GM21367 (cell line): ENCODE measurements around the gene SOWAHD.
"Not testable (repeated sequence)": the region's sequence is repeated elsewhere in the genome, so short reads cannot be mapped to it uniquely, and the experiment has no call there.

Experiments
- ATAC-seq: cut with Tn5 transposase; IDR thresholded peaks from one replicate; pipeline ENCODE4 v1.9.1; 2021; ENCODE audit not compliant: unreplicated experiment

The SOWAHD gene, protein sequence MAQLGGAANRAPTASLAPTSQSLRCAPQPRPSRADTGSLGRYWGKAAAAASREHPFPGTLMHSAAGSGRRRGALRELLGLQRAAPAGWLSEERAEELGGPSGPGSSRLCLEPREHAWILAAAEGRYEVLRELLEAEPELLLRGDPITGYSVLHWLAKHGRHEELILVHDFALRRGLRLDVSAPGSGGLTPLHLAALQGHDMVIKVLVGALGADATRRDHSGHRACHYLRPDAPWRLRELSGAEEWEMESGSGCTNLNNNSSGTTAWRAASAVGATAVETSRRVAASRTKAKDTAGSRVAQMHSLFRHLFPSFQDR

DNA sequence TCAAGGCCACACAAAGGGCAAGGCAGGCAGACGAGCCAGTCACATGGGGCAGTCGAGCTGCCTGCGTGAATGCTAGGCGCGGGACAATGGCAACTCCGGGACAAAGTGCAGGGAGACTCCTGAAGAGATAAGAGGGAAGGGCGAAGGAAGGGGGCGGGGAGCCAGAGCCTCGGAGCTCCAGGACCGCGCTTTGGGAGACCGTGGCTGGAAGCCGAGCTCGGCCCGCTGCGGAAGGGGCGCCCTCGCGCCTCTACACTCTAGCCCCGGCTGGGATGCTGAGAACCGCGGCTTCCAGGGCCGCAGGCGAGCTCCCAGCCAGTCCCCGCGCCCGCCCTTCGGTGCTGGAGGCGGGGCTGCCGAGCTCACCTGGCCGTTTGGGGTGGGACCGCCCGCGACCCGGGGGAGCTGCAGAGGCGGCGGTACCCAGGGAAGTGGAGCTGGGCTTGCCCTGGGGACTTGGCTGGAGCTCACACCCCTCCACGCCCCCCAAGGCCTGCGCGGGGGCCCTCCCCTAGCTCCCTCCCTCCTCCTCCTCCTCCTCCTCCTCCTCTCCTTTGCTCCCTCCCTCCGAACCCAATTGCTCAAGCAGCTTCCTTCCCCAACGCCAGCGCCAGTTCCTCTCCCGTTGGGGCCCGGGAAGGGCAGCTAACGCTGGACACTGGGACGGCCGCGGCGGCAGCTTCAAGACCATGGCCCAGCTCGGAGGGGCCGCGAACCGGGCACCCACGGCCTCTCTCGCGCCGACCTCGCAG is at the start of gene SOWAHD:
Gene SOWAHD, plus strand, starts transcription at position 610 of the 752 bp plus-strand sequence. Its CDS starts 80 bp downstream, at position 690.
- no peak for ATAC-seq

DNA sequence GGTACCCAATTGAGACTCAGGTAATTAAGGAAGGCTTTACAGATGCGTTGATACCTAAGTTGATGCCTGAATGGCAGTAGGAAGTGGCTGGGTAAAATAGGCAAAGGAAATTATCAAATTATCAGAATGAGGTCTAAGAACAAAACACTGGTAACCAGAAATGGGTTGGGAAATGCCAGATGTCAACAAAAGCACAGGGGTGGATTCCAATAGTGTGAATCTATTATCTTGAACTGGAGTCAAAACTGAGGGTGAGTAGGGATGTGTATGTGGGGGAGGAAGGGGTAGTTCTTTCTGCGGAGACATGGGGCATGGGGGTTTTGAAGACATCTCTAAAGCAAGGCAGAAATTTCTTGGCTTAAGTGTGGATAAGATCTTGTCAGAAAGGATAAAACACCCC is 49.5 kb upstream of the SOWAHD start:
- no peak for ATAC-seq

DNA sequence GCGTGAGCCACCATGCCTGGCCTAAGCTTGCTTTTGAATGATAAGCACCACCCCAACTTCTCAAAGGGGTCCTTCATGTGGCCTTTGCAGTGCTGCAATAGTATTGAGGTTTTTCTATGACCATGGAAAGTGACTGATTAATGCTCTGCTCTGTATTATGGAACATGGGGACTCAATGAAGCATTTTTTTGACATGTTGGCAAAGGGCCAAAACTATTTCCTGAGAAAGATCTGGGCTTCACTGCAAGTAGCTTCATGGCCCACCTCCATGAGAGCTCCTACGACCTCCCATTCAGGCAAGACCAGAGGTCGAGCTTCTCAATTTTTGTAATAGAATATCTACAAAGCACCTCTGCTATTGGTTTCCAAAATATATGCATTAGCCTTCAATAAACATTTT is 48.8 kb upstream of the SOWAHD start:
- ATAC-seq = no peak

DNA sequence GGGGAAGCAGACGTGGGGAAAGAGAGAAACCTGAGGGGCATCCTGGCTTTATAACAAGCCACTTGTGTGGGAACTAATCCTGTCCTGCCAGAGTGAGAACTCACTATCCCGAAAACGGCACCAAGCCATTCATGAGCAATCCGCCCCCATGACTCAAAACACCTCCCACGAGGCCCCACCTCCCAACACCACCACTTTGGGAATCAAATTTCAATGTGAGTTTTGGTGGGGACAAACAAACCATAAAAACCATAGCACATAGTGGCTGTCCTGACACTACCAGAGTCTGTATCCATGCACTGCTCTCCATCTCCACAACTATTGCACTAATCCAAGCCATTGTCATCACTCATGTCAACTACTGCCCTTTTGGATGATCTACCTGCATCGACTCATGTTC is 36.9 kb upstream of the SOWAHD start:
- no peak for ATAC-seq

DNA sequence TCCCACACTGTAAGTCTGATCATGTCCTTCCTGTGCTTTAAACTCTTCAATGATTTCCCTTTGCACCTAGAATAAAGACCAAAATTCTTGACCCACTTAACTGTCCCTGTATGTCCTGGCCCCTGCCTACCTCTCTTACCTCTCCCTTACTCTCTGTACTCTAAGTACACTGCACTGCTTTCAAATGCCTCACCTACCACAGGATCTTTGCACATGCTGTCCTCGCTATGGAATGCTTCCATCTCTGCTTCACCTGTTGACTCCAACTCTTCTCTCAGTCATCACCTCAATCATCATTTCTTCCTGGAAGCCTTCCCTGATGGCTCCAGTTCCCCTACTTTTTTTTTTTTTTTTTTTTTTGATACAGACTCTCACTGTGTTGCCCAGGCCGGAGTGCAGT is 36.5 kb upstream of the SOWAHD start:
- no peak for ATAC-seq

DNA sequence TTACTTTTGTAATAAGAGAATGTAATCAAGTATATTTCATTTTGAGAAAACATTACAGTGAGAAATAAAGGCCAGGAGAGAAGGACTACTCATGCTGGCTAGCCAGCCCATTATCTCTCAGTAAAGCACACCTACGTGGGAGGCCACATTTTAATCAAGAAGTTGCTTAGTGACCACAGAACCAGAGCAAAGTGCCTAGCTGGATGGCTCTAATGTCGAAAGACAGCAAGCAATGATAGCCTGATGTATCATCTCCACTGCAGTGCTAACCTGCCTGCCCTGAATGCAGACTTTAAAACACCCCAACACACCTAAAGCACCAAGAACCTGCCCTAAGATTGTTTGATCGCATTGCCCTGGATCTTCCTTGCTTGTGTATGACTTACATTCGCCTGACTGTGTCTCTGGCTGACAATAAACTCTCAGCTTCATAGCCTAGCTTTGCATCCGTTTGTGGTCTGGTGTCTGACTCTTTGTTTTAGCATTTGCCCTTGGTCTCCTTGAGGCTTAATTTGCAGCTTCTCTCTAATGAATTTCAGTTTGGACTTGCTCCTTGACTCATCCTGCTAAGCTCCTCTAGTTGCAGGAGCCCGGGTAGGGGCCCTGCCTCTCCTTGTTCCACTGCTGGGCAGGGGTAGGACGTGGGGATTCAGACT is 31.4 kb upstream of the SOWAHD start:
- no peak for ATAC-seq

DNA sequence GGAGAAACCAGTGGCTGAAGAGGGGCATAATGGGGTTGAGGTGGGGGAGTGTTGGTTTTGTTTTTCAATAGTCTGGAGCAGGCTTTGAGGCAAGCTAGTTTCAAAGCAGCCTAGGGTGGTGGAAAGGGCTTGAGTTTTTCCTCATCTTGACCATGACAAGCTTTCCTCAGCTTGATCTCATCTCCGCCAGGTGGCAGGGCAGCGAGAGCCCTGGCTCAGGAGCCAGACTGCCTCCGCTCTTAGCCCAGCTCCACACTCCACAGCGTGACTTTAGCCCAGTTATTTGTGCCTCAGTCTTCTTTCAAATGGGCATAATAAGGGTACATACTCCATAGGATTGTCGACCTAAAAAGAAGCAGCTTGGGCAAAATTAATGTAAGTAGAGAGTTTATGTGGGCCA is 29.9 kb upstream of the SOWAHD start:
- no peak for ATAC-seq

DNA sequence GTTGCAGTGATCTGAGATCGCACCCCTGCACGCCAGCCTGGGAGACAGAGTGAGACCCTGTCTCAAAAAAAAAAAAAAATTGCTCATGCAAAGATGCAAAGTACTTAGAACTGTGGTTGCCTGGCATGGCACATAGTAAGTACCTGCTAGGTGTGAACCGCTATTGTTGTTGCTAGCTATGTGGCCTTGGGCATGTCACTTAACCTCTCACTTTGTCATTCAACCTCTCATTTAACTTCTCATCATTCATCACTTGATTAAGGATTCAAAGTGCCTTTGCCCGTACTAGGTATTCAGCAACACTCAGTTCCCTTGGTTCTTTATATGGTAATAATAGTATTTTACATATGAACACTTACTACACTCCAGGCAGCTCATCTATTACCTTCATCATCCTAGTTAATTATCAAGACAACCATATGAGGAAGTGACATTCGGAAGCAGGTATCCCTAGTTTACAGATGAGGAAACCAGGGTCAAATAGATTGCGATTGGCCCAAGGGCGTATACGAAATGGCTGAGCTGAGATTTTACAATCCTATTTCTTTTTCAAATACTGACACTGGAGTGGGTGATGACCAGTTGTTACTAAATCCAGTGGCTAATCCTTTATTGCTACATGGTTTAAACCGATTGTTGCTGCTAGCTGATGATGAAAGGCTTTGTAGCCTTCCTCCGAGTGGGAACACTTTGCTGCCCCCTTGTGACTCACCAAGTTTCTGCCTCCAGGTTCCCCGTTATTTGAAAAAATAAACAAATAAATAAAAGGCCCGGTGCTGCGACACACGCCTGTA is 28.8 kb upstream of the SOWAHD start:
- ATAC-seq = no peak

DNA sequence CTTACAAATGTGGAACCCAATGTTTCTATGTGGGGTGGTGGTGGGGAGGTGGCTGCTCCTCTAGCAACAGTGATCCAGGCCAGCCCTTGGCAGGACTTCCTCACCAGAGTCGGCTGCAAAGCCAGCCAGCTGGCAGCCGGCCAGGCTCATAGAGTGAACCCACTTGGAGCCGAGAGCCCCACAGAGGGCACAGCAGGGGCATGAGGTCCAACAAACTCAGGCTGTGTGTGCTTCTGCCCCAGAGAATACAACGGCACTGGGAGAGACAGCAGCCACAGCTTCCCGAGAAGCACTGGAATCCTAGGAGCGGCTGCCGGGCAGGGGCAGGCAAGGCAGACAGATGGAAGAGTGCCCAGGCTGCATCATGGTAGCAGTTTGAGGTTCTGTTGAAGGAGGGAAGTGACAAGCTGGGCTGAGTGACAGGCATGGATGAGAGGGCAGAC is 23.5 kb upstream of the SOWAHD start:
- no peak for ATAC-seq

DNA sequence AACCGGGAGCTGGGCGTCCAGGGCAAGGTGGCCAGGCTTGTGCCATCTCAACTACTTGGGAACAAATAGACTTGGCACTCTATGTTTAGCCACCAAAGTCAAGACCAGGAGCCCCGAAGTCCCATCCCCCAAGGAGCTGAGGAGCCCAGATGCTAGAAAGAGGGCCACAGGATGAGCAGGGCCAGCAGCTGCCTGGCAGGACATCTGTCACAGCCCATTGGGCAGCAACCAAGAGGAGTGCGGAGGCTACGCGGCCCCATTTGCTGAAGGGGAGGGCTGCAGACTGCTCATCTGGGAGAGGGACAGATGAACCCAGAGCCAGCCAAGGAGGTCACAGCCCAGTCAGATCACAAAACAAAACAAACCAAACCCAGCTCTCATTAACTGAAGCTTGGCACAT is 22.9 kb upstream of the SOWAHD start:
- no peak for ATAC-seq

DNA sequence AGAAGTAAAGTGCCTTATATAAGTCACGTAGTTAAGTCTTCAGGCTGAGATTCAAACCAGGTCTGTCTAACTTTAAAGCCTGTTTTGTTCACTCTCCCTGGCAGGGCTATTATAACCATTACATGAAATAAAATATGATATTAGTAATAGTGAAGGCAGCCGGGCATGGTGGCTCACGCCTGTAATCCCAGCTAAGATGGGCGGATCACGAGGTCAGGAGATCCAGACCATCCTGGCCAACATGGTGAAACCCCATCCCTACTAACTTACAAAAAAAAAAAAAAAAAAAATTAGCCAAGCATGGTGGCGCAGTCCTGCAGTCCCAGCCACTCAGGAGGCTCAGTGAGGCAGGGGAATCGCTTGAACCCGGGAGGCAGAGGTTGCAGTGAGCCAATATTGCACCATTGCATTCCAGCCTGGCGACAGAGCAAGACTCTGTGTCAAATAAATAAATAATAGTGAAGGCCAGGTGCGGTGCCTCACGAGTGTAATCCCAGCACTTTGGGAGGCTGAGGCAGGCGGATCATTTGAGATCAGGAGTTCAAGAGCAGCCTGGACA is 22.1 kb upstream of the SOWAHD start:
- no peak for ATAC-seq

DNA sequence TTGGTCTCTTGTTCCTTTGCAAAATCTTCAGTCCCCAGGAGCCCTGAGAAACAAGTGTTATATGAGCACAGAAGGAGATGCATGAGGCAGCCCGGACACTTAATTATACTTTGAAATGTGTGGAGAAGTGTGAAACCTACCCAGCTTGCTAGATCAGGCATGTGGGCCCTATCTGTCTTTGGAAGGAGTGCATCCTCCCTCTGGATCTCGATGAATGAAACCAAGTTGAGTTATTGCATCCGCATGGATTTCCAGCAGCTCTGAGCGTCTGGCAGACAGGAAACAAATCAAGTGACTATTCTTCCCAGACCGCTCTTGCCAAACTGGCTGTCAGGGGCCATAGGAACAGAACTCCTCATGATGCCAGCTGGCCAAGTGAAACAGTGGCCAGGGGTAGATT is 19.6 kb upstream of the SOWAHD start:
- no peak for ATAC-seq

DNA sequence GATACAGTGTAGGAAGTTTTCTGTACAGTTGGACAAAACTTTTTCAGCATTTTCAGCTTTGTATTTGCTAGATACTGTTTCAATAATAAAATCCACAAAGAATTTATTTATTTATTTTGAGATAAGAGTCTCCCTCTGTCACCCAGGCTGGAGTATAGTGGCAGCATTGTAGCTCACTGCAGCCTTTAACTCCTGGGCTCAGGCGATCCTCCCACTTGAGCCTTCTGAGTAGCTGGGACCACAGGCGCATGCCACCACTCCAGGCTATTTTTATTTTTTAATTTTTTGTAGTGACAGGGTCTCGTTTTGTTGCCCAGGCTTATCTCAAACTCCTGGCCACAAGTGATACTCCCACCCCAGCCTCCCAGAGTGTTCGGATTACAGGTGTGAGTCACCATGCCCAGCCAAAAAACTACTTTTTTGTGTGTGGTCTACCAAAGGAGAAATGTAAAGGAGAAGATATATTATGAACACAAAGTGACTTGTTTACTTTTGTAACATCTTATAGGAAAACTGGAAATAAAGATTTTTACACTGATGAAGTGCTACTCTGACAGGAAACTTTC is 13.0 kb upstream of the SOWAHD start:
- ATAC-seq = no peak

DNA sequence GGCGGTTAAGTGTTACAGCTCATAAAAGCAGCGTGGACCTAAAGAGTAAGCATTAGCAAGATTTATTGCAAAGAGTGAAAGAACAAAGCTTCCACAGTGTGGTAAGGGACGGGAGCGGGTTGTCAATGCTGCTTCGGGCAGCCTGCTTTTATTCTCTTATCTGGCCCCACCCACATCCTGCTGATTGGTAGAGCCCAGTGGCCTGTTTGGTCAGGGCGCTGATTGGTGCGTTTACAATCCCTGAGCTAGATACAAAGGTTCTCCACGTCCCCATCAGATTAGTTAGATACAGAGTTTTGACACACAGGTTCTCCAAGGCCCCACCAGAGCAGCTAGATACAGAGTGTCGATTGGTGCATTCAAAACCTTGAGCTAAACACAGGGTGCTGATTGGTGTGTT is 8.3 kb upstream of the SOWAHD start:
- ATAC-seq = not testable (repeated sequence)

DNA sequence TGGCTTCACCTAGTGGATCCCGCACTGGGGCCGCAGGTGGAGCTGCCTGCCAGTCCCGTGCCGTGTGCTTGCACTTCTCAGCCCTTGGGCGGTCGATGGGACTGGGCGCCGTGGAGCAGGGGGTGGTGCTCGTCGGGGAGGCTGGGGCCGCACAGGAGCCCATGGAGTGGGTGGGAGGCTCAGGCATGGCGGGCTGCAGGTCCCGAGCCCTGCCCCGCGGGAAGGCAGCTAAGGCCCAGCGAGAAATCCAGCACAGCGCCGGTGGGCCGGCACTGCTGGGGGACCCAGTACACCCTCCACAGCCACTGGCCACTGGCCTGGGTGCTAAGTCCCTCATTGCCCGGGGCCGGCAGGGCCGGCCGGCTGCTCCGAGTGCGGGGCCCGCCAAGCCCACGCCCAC is 7.6 kb upstream of the SOWAHD start:
- ATAC-seq = not testable (repeated sequence)

DNA sequence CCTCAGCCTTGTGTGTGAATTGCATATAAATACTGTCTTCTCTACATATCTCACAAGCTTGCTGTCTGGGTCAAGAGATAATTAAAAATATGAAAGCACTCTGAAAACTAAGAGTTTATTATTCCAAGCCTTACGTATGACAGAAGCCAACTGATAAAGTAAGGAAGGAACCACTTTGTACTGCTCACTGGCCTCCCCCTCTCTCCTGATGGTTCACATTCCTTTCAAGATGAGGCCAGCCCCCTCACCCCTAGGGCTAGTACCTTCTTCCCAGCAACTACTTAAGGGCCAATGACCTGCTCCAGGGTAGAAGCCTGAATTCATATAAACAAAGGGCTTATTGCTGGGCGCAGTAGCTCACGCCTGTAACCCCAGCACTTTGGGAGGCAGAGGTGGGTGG is 5.4 kb upstream of the SOWAHD start:
- no peak for ATAC-seq

DNA sequence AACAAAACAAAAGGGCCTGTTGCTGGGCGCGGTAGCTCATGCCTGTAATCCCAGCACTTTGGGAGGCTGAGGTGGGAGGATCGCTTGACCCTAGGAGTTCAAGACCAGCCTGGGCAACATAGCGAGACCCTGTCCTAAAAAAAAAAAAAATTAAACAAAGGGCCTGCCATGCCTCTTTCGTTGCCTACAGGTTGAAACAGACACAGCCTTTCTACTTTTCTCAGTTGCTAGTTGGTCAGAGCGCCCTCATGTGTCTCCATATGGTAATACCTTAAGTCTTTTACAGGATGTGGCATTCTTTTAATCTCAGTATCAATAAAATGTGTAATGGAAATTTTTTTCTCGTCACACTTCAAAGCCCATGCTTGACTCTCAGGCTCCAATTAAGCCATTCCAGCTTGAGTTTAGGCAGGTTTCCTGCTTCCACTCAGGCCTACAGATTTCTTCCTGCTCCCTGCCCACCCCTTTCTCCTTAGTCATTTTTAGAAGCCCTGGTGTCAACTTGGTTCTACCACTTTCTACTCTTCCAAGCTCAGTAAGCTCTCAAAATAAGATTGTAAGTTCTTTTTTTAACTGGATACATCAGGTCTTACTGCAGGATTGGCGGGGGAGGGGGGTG is 4.6 kb upstream of the SOWAHD start:
- ATAC-seq = no peak

DNA sequence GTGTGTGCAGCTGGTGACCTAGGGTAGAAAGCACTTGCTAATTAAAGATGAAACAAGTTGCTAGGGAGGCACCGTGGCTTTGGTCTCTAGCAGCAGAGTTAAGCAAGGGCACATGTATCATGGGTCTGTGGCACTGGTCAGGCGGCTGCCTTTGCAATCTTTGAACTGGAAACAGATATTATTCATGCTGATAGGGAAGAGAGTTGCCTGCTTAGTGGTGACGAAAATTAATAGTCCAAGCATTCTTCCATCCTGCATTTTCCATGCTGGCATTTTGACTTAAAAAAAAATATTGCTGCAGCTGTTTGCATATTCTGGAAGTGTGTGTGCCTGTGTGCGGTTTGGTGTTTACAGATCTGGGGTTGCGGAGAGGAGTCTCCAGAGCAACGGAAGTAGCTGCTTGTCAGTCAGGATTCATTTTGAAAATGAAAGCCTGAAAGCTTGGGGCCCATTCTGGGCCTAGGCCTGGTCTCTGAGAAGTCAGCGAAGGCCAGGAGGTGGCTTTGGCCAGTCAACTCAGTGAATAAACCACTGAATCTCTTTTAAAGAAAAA is 2.3 kb upstream of the SOWAHD start:
- peak; percentile 53 for ATAC-seq

DNA sequence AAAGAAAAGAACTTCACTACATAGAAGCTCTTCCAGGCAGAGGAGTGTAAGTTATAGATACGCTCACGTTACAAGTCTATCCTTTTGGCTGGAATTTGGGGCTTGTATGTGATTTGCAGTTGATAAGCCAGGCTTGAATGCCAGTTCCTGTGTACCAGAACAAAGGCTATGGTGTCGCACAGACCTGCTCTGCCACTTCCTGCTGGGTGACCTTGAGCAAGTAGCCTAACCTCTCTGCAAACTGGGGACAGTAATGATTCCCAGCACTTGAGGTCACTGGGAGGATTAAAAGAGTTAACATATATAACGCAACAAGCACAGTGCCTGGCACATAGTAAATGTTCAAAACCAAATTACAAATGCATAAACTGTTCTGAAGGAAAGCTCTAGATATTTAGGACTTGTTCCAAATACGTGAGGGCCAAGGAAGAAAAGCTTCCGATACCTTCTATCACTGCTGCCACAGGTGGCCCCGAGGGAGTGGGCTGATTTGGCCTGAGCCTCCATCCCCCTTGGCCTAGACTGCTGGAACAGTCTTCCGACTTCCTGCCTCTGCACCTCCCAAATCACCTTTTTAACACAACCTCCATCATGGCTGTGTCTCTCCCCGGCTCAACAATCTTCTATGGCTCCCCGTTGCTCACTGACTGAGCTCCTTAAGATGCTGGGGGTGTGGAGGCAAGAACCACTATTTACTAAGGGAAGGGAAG is 1.3 kb upstream of the SOWAHD start:
- no peak for ATAC-seq
